Stimulated activated CD4-positive, alpha-beta T cell treated with anti-CD3 and anti-CD28 coated beads, Interleukin-2, amount 100 ng/mL, for 24 hours (primary cell): ENCODE data around the gene FYB1.
"Not testable (repeated sequence)": the region's sequence is repeated elsewhere in the genome, so short reads cannot be mapped to it uniquely, and the experiment has no call there.

Experiments used
- DNase-seq, 2 donors: peaks; one replicate each; pipeline ENCODE4 v3.0.0-alpha.2; 2020

The FYB1 gene

GRCh38 chr5:39225405-39226099, 6.2 kb upstream of the FYB1 start:
- DNase-seq, result no peak

DNA sequence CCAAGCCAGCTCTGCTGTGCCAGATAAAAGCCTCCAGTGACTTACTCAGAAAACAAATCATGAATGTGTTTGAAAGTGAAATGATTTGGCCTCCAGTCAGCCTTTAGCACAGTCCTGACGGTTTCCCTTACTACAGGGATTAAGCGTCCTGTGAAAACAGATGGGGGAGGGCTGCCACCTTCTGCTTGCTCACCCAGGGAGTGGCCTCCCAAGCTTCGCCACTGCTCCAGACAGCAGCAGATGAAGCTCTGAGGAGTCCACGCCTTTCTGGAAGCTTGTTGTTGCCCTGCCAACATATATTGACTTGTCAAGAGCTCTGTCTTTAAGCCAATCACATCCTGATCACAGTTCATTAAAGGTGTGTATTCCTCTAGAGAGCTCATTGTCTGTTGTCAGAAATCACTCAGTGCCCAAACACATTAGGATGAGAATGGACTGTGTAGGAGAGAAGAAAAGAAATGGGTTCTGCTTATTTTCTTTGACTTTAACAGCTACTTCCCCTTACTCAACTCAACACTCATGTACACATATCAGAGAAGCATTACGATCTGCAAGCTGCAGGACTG, 4.9 kb upstream of the FYB1 start:
- DNase-seq, result no peak

GRCh38 chr5:39223565-39224156, 4.3 kb upstream of the FYB1 start:
- no peak for DNase-seq

DNA sequence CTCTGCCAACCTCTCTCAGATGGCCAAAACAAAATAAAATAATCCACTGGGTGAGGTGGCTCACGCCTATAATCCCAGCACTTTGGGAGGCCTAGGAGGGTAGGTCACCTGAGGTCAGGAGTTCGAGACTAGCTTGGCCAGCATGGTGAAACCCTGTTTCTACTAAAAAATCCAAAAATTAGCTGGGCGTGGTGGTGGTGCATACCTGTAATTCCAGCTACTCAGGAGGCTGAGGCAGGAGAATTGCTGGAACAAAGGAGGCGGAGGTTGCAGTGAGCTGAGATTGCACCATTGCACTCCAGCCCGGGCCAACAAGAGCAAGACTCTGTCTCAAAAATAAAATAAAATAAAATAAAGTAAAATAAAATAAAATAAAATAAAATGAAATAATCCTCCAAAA, 2.3 kb upstream of the FYB1 start:
- not testable (repeated sequence) for DNase-seq

GRCh38 chr5:39220280-39221030, 1.1 kb upstream of the FYB1 start:
- no peak for DNase-seq

GRCh38 chr5:39218482-39219402, 621 bp downstream of the FYB1 start:
- no peak for DNase-seq

DNA sequence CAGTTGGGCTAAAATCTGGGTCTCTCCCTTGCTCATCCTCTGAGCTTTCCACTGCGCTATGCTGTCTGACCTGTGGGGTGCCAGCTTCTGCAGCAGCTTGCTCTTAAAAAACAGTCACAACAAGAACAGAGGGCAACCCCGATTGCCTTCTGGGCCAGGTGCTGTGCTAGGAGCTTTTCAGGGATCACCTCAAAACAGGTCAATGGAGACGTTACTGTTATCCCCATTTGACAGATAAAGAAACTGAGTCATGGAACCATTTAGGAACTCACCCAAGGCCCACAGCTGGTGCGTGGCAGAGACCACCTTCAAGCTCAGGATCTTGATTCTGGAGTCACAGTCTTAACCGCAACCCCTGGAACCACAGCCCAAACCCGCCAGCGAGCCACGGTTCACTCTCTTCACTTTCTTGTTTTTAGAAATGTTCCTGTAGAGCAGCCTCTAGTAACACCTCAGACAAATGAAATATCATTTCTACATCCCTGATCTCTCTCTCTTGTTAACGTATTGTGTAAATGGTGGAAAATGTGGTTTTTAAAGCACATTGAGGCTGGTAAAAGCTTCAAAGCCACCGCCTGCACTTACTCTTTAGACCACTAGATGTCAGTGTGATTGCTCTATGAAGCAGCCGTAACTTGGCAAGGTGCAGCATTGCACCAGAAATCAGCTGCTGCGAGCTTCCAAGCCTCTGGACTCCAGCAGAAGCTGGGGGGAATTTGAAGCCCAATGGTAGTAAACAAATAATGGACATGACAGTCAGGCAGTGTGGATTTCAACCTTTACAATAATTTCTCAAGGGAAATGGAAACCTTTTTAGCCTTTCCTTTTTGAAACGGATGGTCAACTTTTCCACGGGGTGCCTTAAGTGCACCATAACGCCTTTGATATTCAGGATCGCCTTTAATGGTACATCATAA, 1.7 kb downstream of the FYB1 start:
- DNase-seq, result peak; percentile 78 to 80

DNA sequence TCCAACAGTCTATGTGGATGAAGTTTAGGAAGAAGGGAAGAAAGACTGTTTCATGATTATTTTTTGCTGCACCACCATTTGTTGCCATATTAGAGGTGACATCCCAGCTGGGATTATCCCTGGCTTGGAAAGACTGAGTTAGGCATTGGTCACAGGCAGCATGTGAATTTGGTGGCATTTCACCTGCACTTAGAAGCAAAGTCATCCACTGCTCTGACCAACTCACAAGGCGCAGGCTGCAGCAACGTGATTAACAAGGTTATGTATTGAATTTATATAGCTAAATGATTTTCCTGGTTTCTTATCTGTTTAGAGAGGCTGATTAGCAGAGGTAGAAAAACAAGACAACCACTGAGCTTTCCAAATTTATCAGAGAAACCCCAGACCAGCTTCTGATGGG, 2.7 kb downstream of the FYB1 start:
- no peak for DNase-seq

DNA sequence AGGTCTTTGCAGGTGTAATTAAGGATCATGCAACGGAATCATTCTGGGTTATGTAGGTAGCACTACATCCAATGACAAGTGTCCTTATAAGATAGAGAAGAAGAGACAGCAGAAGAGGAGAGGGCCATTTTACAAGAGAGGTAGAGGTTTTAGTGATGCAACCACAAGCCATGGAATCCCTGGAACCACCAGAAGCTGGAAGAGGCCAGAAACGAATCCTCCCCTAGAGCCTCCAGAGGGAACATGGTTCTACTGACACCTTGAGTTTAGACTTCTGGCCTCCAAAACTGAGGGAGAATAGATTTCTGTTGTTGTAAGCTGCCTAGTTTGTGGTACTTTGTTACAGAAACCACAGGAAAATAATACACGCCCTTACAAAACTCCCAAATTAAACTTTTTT, 3.5 kb downstream of the FYB1 start:
- DNase-seq, result no peak

GRCh38 chr5:39214912-39215709, 4.3 kb downstream of the FYB1 start:
- no peak for DNase-seq

- no peak for DNase-seq
Measured at GRCh38 chr5:39213447-39214207, 5.7 kb downstream of the FYB1 start.

- no peak for DNase-seq
Measured at GRCh38 chr5:39211773-39212172, 7.6 kb downstream of the FYB1 start.

GRCh38 chr5:39209924-39210323, 9.4 kb downstream of the FYB1 start:
- peak; percentile 73 to 77 for DNase-seq

DNA sequence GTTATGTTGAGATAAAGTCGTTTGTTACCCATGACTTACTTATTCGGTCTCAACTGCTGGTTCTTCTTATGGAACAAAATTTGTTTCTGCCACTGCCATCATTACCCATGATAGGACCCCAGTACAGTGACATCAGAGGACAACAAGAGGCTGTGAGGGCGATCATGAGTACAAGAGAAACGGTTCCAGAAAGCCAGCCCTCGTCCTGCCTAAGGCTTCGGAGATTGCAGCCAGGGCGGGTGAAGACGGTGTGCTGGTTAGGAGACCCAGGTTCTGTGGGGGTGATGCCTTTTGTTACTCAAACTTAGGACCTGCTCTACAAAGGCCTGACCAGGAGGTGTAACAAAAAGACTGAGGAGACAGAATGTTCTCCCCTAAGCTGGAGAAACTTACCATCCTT, 10.9 kb downstream of the FYB1 start:
- DNase-seq, result peak in 1 of 2 donors; percentile 49

- DNase-seq, result no peak
Measured at GRCh38 chr5:39207345-39208045, 11.9 kb downstream of the FYB1 start.

DNA sequence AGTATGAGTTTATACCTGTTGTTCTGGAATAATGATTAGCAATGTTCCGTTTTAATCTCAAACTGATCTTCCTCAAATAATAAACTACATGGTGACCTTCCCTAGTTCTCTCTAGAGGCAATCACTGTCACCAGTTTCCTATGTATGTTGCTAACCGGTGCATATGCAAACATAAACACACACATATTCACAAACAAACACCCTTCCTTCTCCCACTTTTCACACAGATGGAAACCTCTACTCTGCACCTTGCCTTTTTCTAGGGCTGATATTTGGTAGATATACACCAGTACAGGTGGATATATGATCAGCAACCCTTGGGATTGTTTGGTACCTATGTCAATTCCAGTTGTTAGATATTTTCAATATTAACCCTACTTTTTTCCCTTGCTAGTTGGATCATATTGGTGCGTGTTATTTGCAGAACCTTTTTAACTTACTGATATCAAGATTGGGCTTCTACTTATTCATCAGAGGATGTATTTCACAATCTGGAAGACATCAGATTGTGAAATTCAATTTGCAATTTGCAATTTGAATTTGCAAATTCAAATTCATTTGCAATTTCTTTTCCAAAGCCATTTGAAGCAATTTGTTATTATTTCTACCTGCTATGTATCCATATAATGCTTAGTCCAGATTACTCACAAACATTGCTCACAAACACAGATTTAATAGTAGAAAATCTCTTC, 12.6 kb downstream of the FYB1 start:
- no peak for DNase-seq

DNA sequence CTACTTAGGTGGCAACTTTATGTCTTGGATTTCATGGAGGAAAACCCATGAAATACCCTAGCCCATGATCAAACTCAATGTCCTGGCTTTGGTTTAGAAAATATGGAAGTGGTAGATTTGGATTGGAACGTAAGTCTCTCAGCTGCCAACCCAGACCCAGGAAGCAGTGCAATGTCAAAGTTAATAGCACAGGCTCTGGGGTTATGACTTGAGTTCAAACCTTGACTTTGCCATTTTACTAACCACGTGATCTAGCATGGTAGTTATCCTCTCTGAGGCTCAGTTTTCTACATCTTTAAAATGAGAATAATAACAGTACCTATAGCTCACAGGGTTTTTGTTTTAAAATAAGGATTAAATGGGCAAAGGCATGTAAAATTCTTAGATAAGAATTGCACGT, 13.8 kb downstream of the FYB1 start:
- DNase-seq, result no peak

- no peak for DNase-seq
Measured at GRCh38 chr5:39203951-39204350, 15.4 kb downstream of the FYB1 start.
